ENCODE measurements around the gene FXYD4. TPM values are rescaled to one million over a fixed set of nuclear protein-coding genes. Genes with fewer than 3 reads are reported as not detected.

Gene FXYD4, protein sequence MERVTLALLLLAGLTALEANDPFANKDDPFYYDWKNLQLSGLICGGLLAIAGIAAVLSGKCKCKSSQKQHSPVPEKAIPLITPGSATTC
- total RNA-seq: not detected in 2 replicates

DNA sequence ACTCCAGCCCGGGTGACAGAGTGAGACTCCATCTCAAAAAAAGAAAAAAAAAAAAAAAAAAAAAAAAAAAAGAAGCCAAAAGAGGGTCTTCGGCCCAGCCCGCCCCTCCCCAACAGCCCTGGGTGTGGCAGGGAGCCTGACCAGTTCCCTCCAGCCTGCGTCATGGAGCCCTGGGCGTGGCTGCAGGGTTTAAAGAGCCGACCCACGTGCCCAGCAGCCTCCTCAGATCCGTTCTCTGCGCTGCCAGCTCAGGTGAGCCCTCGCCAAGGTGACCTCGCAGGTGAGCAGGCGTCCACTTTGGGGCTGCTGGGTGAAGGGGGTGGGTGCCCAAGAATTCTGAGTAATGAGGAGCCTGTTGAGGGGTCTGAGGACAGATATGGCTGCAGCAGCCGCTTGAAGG is at the start of gene FXYD4:
Gene FXYD4 (plus strand): TSS at position 219 of the 400 bp plus-strand sequence. CDS start 2,111 bp downstream, outside the sequence.

DNA sequence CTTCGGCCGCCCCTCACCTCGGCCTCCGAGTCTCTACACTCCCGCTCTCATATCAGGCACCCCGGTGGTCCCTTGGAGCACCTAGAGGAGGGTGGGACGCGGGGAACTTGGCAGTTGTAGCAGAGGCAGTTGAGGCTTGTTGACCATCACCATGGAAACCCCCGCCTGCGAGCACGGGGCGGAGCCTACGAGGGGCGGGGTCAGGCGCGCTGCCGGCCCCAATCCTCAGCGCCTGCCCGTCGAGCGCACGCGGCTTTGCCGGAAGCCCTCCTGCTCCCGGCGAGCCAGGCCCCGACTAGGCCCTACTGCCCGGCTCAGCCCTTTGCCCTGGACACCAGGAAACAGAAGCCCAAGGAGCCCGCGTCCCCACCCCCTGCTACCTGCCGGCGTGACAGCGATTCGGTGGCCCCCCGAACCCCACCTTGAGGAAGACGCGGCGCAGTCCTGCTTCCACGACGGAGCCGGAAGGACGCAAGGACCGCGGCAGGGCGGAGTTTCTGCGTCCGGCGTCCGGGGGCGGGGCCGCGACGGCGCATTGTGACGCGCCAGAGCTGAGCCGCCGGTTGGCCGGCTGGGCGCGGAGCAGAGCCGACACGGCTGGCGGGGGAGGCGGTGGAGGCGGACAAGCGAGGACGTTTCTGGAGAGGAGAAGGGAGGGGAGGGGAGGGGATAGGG is 37.4 kb downstream of the FXYD4 start, which contains the start of gene HNRNPF:
Gene HNRNPF (minus strand): TSS at position 477 of the 675 bp plus-strand sequence. CDS start 21,302 bp downstream, outside the sequence.

Other genes starting within 250 kb of the FXYD4 start
- 29.1 and 34.5 TPM in 2 replicates for gene CSGALNACT2, start 233.2 kb upstream of the FXYD4 start, total RNA-seq
- 0.98 and 1.4 TPM in 2 replicates for gene RASGEF1A, start 104.6 kb upstream of the FXYD4 start, total RNA-seq
- 170 and 175 TPM in 2 replicates for gene HNRNPF, start 37.5 kb downstream of the FXYD4 start, total RNA-seq
- gene ZNF487, start 65.5 kb downstream of the FXYD4 start, total RNA-seq: 4.4 and 10.1 TPM in 2 replicates
- gene ZNF239, start 203.0 kb downstream of the FXYD4 start, total RNA-seq: 5.9 and 7.5 TPM in 2 replicates
- 1.6 and 2.7 TPM in 2 replicates for gene ZNF485, start 234.8 kb downstream of the FXYD4 start, total RNA-seq

All from smooth muscle cell of the pulmonary artery (primary cell).